Measurements from ENCODE around the gene THOC6.

The THOC6 gene

GRCh38 chr16:2992383-2993081 is 31.3 kb upstream of the THOC6 start:
- DNase-seq = no peak

- no peak for DNase-seq
Observed at GRCh38 chr16:2996298-2996697, 27.5 kb upstream of the THOC6 start.

- no peak for DNase-seq
Observed at GRCh38 chr16:2999929-3000328, 23.9 kb upstream of the THOC6 start.

- no peak for DNase-seq
Observed at GRCh38 chr16:3000540-3000939, 23.3 kb upstream of the THOC6 start.

- no peak for DNase-seq
Observed at GRCh38 chr16:3001316-3001715, 22.5 kb upstream of the THOC6 start.

- DNase-seq = peak; percentile 90
Observed at GRCh38 chr16:3003582-3004270, 20.1 kb upstream of the THOC6 start.

GRCh38 chr16:3004319-3004718 is 19.5 kb upstream of the THOC6 start:
- DNase-seq = no peak

GRCh38 chr16:3004781-3005284 is 19.0 kb upstream of the THOC6 start:
- DNase-seq = no peak

GRCh38 chr16:3007059-3007956 is 16.5 kb upstream of the THOC6 start:
- no peak for DNase-seq

- no peak for DNase-seq
Observed at GRCh38 chr16:3007957-3008689, 15.7 kb upstream of the THOC6 start.

GRCh38 chr16:3008690-3009037 is 15.2 kb upstream of the THOC6 start:
- no peak for DNase-seq

- no peak for DNase-seq
Observed at GRCh38 chr16:3009568-3010390, 14.1 kb upstream of the THOC6 start.

GRCh38 chr16:3010510-3010909 is 13.3 kb upstream of the THOC6 start:
- no peak for DNase-seq

- DNase-seq = no peak
Observed at GRCh38 chr16:3012246-3012645, 11.6 kb upstream of the THOC6 start.

GRCh38 chr16:3012828-3013420 is 10.9 kb upstream of the THOC6 start, which contains the start of gene CLDN9:
Gene CLDN9 (plus strand): TSS chr16:3012923. CDS start chr16:3013363, 440 bp downstream.
- DNase-seq = no peak

- no peak for DNase-seq
Observed at GRCh38 chr16:3013491-3013951, 10.3 kb upstream of the THOC6 start.

- no peak for DNase-seq
Observed at GRCh38 chr16:3013998-3014690, 9.7 kb upstream of the THOC6 start.

GRCh38 chr16:3014971-3015370 is 8.9 kb upstream of the THOC6 start:
- DNase-seq = no peak

- no peak for DNase-seq
Observed at GRCh38 chr16:3015865-3016521, 7.8 kb upstream of the THOC6 start.

GRCh38 chr16:3017344-3017743 is 6.5 kb upstream of the THOC6 start:
- DNase-seq = no peak

Measured in effector CD8-positive, alpha-beta T cell (primary cell).